MM.1S (cell line): ENCODE measurements around the gene SLC4A9.
"Not testable (repeated sequence)": the region's sequence is repeated elsewhere in the genome, so short reads cannot be mapped to it uniquely, and the experiment has no call there.

Experiments used
- DNase-seq: peaks from one replicate; pipeline ENCODE4 v3.0.0-alpha.2; 2015
- H2AFZ ChIP-seq: fragments of 300-600 bp; sonication (generic); 2 replicates; pipeline ENCODE4 v1.6.0; 2016; ENCODE audit warnings: antibody characterized with exemption, low read length
- H3F3A ChIP-seq: fragments of 300-600 bp; sonication (generic); 2 replicates; pipeline ENCODE4 v1.6.1; 2016; ENCODE audit warnings: mild to moderate bottlenecking, antibody characterized with exemption, low read length, moderate library complexity, mixed read lengths; ENCODE audit not compliant: insufficient read depth
- H3K27ac ChIP-seq: fragments of 300-600 bp; sonication (generic); 2 replicates; pipeline ENCODE4 v1.5.1; 2016; ENCODE audit warnings: mild to moderate bottlenecking, low read length
- H3K27me3 ChIP-seq: fragments of 300-600 bp; sonication (generic); replicated peaks from 2 replicates; pipeline ENCODE4 v1.6.0; 2016; ENCODE audit warnings: low read length; ENCODE audit not compliant: insufficient read depth
- H3K36me3 ChIP-seq: fragments of 300-600 bp; sonication (generic); replicated peaks from 2 replicates; pipeline ENCODE4 v1.6.1; 2016; ENCODE audit warnings: mild to moderate bottlenecking, low read length, mixed read lengths; ENCODE audit not compliant: insufficient read depth
- H3K4me1 ChIP-seq: fragments of 300-600 bp; sonication (generic); 2 replicates; pipeline ENCODE4 v1.6.1; 2016; ENCODE audit warnings: low read length, mixed read lengths
- H3K4me2 ChIP-seq: fragments of 300-600 bp; sonication (generic); 2 replicates; pipeline ENCODE4 v1.6.0; 2016; ENCODE audit warnings: low read depth, low read length
- H3K4me3 ChIP-seq: fragments of 300-600 bp; sonication (generic); 2 replicates; pipeline ENCODE4 v1.5.1; 2016; ENCODE audit warnings: low read length, mixed read lengths
- H3K79me2 ChIP-seq: fragments of 300-600 bp; sonication (generic); 2 replicates; pipeline ENCODE4 v1.6.1; 2016; ENCODE audit warnings: mixed run types, low read length, mixed read lengths
- H3K9ac ChIP-seq: fragments of 300-600 bp; sonication (generic); 2 replicates; pipeline ENCODE4 v1.6.1; 2016; ENCODE audit warnings: low read length, mixed read lengths
- H3K9me2 ChIP-seq: fragments of 300-600 bp; sonication (generic); replicated peaks from 2 replicates; pipeline ENCODE4 v1.6.1; 2016; ENCODE audit warnings: mild to moderate bottlenecking, low read length, mixed read lengths; ENCODE audit not compliant: insufficient read depth
- H3K9me3 ChIP-seq: fragments of 300-600 bp; sonication (generic); replicated peaks from 2 replicates; pipeline ENCODE4 v1.6.1; 2016; ENCODE audit warnings: mild to moderate bottlenecking, low read length, mixed read lengths; ENCODE audit not compliant: insufficient read depth
- H4K20me1 ChIP-seq: fragments of 300-600 bp; sonication (generic); 2 replicates; pipeline ENCODE4 v1.6.1; 2016; ENCODE audit warnings: mild to moderate bottlenecking, low read length, moderate library complexity, mixed read lengths; ENCODE audit not compliant: insufficient read depth
- CTCF ChIP-seq: fragments of 300-600 bp; sonication (generic); IDR thresholded peaks from 2 replicates; pipeline ENCODE4 v1.5.1; 2016; ENCODE audit warnings: antibody characterized with exemption, low read length, mixed read lengths
- EZH2 ChIP-seq: fragments of 300-600 bp; sonication (generic); optimal IDR thresholded peaks from 2 replicates; pipeline ENCODE3; 2017; ENCODE audit warnings: low read depth, mild to moderate bottlenecking, antibody characterized with exemption, low read length, mixed read lengths
- EZH2phosphoT487 ChIP-seq: fragments of 300-600 bp; sonication (generic); IDR thresholded peaks from 2 replicates; pipeline ENCODE4 v1.6.1; 2018; ENCODE audit warnings: antibody characterized with exemption, low read length

SLC4A9 gene

GRCh38 chr5:140342896-140343295 lies 17.1 kb upstream of the SLC4A9 start:
- peak overlapping the region; percentile 29 for H2AFZ ChIP-seq
- peak overlapping the region; percentile 39; the same call in 1 of the 2 replicates for H3K9ac ChIP-seq
- TF ChIP-seq EZH2 (no peak), EZH2phosphoT487 (no peak), CTCF (no peak)
- no peaks in the 10 kb centered on the region for H3K9me2 ChIP-seq
- H3K4me1 ChIP-seq: peaks cover 42% of the 10 kb centered on the region
- H3K79me2 ChIP-seq: no peaks in the 10 kb centered on the region; the same call in 1 of the 2 replicates
- H3K27ac ChIP-seq: peak overlapping the region; percentile 70
- H3F3A ChIP-seq: peaks cover 24% of the 10 kb centered on the region
- H3K4me2 ChIP-seq: peak overlapping the region; percentile 56
- no peaks in the 10 kb centered on the region for H3K9me3 ChIP-seq
- no peak for DNase-seq
- H3K27me3 ChIP-seq: no peaks in the 10 kb centered on the region
- H3K4me3 ChIP-seq: no peak overlapping the region
- H4K20me1 ChIP-seq: no peaks in the 10 kb centered on the region
- H3K36me3 ChIP-seq: no peaks in the 10 kb centered on the region

DNA sequence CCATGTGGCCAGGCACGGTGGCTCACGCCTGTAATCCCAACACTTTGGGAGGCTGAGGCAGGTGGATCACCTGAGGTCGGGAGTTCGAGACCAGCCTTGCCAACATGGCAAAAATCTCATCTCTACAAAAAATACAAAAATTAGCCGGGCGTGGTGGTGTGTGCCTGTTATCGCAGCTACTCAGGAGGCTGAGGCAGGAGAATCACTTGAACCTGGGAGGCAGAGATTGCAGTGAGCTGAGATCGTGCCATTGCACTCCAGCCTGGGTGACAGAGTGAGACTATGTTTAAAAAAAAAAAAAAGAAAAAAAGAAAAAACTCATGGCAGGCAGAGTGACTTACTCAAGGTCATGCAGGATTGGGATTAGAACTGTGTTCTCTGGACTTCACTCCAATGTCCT lies 16.1 kb upstream of the SLC4A9 start:
- not testable (repeated sequence) for H3K27ac ChIP-seq, H4K20me1 ChIP-seq, H3K27me3 ChIP-seq, H3K9me3 ChIP-seq, H3K9ac ChIP-seq, H3K36me3 ChIP-seq, H3K79me2 ChIP-seq, DNase-seq, H3K4me3 ChIP-seq, H3K4me2 ChIP-seq, H3K9me2 ChIP-seq, H2AFZ ChIP-seq
- Histone ChIP-seq H3F3A (peaks cover 27% of the 10 kb centered on the region), H3K4me1 (peaks cover 48% of the 10 kb centered on the region)

GRCh38 chr5:140344683-140345423 lies 15.1 kb upstream of the SLC4A9 start:
- no peaks in the 10 kb centered on the region for H3K27me3 ChIP-seq
- H3K9me3 ChIP-seq: no peaks in the 10 kb centered on the region
- no peak overlapping the region for H2AFZ ChIP-seq
- H3K4me1 ChIP-seq: peaks cover 48% of the 10 kb centered on the region
- DNase-seq: no peak
- peaks cover 27% of the 10 kb centered on the region for H3F3A ChIP-seq
- no peaks in the 10 kb centered on the region for H4K20me1 ChIP-seq
- peak overlapping the region; percentile 74; the same call in 1 of the 2 replicates for H3K4me2 ChIP-seq
- no peaks in the 10 kb centered on the region for H3K9me2 ChIP-seq
- no peak overlapping the region for H3K27ac ChIP-seq
- H3K9ac ChIP-seq: no peak overlapping the region
- H3K79me2 ChIP-seq: no peaks in the 10 kb centered on the region; the same call in 1 of the 2 replicates
- no peak for TF ChIP-seq EZH2
- TF ChIP-seq EZH2phosphoT487: no peak
- TF ChIP-seq CTCF: no peak
- no peaks in the 10 kb centered on the region for H3K36me3 ChIP-seq
- H3K4me3 ChIP-seq: no peak overlapping the region

GRCh38 chr5:140345919-140346347 lies 14.1 kb upstream of the SLC4A9 start:
- H4K20me1 ChIP-seq: no peaks in the 10 kb centered on the region
- H3K27ac ChIP-seq: no peak overlapping the region
- DNase-seq: no peak
- no peaks in the 10 kb centered on the region for H3K9me2 ChIP-seq
- H3K9ac ChIP-seq: peak overlapping the region; percentile 30; the same call in 1 of the 2 replicates
- peaks cover 21% of the 10 kb centered on the region; the same call in 1 of the 2 replicates for H3F3A ChIP-seq
- TF ChIP-seq EZH2phosphoT487 (no peak), EZH2 (no peak), CTCF (no peak)
- H3K9me3 ChIP-seq: no peaks in the 10 kb centered on the region
- H3K4me1 ChIP-seq: peaks cover 43% of the 10 kb centered on the region
- H3K27me3 ChIP-seq: no peaks in the 10 kb centered on the region
- H3K4me2 ChIP-seq: peak overlapping the region; percentile 74; the same call in 1 of the 2 replicates
- H3K79me2 ChIP-seq: no peaks in the 10 kb centered on the region; the same call in 1 of the 2 replicates
- H2AFZ ChIP-seq: peak overlapping the region; percentile 50
- peak overlapping the region; percentile 58 for H3K4me3 ChIP-seq
- no peaks in the 10 kb centered on the region for H3K36me3 ChIP-seq
